ENCODE results near the gene ERFL.

DNA sequence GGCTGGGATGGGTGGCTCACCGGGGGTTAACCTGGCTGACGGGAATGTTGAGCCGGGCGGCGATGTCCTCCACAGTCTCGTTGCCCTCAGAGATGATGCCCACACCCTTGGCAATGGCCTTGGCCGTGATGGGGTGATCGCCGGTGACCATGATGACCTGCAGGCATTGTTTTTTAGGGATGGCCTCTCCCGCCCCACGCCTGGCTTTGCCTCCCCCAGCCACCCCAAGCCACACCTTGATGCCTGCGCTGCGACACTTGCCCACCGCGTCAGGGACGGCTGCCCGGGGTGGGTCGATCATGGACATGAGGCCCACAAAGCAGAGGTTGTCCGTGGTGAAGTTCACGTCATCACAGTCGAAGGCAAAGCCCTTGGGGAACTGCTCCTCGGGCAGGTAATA, 49.7 kb upstream of the ERFL start:
- TF ChIP-seq YY1 (IDR thresholded peaks at IDR 0.05; ENCODE audit: low read depth) = no peak
- no peak for TF ChIP-seq NFIC (IDR thresholded peaks at IDR 0.05)
- no peak for TF ChIP-seq TEAD4 (IDR thresholded peaks at IDR 0.05)
- TF ChIP-seq ZBTB7A (IDR thresholded peaks at IDR 0.05; ENCODE audit: low read depth) = no peak
- TF ChIP-seq EP300 (IDR thresholded peaks at IDR 0.05; ENCODE audit: borderline replicate concordance) = no peak
- no peak for TF ChIP-seq RAD21 (IDR thresholded peaks at IDR 0.05; ENCODE audit: low read depth)
- TF ChIP-seq, protein P1, sequence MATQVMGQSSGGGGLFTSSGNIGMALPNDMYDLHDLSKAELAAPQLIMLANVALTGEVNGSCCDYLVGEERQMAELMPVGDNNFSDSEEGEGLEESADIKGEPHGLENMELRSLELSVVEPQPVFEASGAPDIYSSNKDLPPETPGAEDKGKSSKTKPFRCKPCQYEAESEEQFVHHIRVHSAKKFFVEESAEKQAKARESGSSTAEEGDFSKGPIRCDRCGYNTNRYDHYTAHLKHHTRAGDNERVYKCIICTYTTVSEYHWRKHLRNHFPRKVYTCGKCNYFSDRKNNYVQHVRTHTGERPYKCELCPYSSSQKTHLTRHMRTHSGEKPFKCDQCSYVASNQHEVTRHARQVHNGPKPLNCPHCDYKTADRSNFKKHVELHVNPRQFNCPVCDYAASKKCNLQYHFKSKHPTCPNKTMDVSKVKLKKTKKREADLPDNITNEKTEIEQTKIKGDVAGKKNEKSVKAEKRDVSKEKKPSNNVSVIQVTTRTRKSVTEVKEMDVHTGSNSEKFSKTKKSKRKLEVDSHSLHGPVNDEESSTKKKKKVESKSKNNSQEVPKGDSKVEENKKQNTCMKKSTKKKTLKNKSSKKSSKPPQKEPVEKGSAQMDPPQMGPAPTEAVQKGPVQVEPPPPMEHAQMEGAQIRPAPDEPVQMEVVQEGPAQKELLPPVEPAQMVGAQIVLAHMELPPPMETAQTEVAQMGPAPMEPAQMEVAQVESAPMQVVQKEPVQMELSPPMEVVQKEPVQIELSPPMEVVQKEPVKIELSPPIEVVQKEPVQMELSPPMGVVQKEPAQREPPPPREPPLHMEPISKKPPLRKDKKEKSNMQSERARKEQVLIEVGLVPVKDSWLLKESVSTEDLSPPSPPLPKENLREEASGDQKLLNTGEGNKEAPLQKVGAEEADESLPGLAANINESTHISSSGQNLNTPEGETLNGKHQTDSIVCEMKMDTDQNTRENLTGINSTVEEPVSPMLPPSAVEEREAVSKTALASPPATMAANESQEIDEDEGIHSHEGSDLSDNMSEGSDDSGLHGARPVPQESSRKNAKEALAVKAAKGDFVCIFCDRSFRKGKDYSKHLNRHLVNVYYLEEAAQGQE (IDR thresholded peaks at IDR 0.05; ENCODE audit: low read depth) = no peak

Data from Ishikawa (cell line).